Erythroblast (primary cell): ENCODE results near the gene LRRC73.

ENCODE experiments used
- GATA1 ChIP-seq: IDR thresholded peaks from 2 replicates; pipeline ENCODE4 v1.6.1; 2011; ENCODE audit warnings: low read depth, mild to moderate bottlenecking, control low read depth, low read length, moderate library complexity
- POLR2A ChIP-seq: IDR thresholded peaks from 2 replicates; pipeline ENCODE4 v1.6.1; 2011; ENCODE audit warnings: mild to moderate bottlenecking, low read length

GRCh38 chr6:43493833-43494232 is 16.3 kb downstream of the LRRC73 start:
- TF ChIP-seq POLR2A, result no peak
- no peak for TF ChIP-seq GATA1
